H1 (cell line): Measurements from ENCODE around the gene CSF3R.

ENCODE experiments used
- CEBPB ChIP-seq: IDR thresholded peaks from 2 replicates; pipeline ENCODE4 v1.6.1; 2012; ENCODE audit warnings: low read depth, low read length
- CREB1 ChIP-seq: IDR thresholded peaks from 2 replicates; pipeline ENCODE4 v1.6.1; 2012; ENCODE audit warnings: inconsistent platforms
- EP300 ChIP-seq, 2 experiments: IDR thresholded peaks; 1 replicate in 1 of 2; 2 replicates in 1 of 2; pipeline ENCODE4 v1.6.1; 2011 to 2012; ENCODE audit warnings: low read depth in 2 of 2, low read length in 2 of 2, mild to moderate bottlenecking in 2 of 2, borderline replicate concordance in 1 of 2, inconsistent platforms in 1 of 2, moderate library complexity in 1 of 2
- GABPA ChIP-seq: IDR thresholded peaks from 2 replicates; pipeline ENCODE4 v1.6.1; 2011; ENCODE audit warnings: mild to moderate bottlenecking, low read length, moderate library complexity, borderline replicate concordance; ENCODE audit not compliant: insufficient read depth
- KDM5A ChIP-seq: fragments of 200-600 bp; IDR thresholded peaks from 2 replicates; pipeline ENCODE4 v1.7.1; 2012; ENCODE audit warnings: mild to moderate bottlenecking, low read length, inconsistent platforms, mixed read lengths
- POLR2A ChIP-seq, 2 experiments: IDR thresholded peaks; 1 replicate in 1 of 2; 2 replicates in 1 of 2; pipeline ENCODE4 v1.6.1; 2011; ENCODE audit warnings: low read depth in 2 of 2, low read length in 2 of 2, mild to moderate bottlenecking in 2 of 2; ENCODE audit errors: control extremely low read depth in 1 of 2
- POLR2AphosphoS5 ChIP-seq: IDR thresholded peaks from 2 replicates; pipeline ENCODE4 v1.6.1; 2011; ENCODE audit warnings: low read depth, low read length
- SP1 ChIP-seq: IDR thresholded peaks from 2 replicates; pipeline ENCODE4 v1.6.1; 2011; ENCODE audit warnings: low read depth, low read length
- ZNF274 ChIP-seq: IDR thresholded peaks from 2 replicates; pipeline ENCODE4 v1.7.0; 2012; ENCODE audit warnings: low read length, borderline replicate concordance; ENCODE audit errors: extremely low read depth
- TF ChIP-seq, protein P1 (sequence below), 3 experiments: IDR thresholded peaks; 1 replicate in 2 of 3; 2 replicates in 1 of 3; pipeline versions ENCODE4 v1.5.1 to v1.6.1; 2011; ENCODE audit warnings: low read length in 3 of 3, mild to moderate bottlenecking in 3 of 3, inconsistent platforms in 2 of 3, low read depth in 1 of 3, moderate library complexity in 1 of 3; ENCODE audit not compliant: insufficient read depth in 1 of 3; ENCODE audit errors: control extremely low read depth in 1 of 3

DNA sequence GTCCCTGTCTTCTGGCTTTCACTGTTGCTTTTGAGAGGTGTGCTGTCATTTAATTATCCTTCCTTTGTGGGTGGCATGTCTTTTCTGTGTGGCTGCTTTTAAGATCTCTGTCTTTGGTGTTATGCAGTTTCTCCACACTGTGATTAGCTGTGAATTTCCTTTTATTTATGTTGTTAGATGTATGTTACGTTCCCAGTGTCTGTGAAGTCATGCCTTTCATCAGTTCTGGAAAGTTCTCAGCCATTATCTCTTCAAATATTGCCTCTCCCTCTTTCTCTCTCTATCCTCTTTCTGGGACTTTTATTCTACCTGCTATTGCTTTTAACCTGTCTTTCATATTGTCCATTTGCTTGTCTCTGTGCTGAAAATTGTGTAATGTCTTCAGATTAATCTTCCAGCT is 21.0 kb upstream of the CSF3R start:
- TF ChIP-seq POLR2A (IDR thresholded peaks at IDR 0.05; ENCODE audit: control extremely low read depth in 1 of 2, low read depth in 2 of 2, low read length in 2 of 2) (no peak), CREB1 (no peak), CEBPB (no peak), KDM5A (no peak), EP300 (IDR thresholded peaks at IDR 0.05; ENCODE audit: borderline replicate concordance in 1 of 2, low read depth in 2 of 2, low read length in 2 of 2) (no peak), GABPA (no peak), SP1 (no peak), POLR2AphosphoS5 (no peak), ZNF274 (no peak)
- TF ChIP-seq, protein P1, sequence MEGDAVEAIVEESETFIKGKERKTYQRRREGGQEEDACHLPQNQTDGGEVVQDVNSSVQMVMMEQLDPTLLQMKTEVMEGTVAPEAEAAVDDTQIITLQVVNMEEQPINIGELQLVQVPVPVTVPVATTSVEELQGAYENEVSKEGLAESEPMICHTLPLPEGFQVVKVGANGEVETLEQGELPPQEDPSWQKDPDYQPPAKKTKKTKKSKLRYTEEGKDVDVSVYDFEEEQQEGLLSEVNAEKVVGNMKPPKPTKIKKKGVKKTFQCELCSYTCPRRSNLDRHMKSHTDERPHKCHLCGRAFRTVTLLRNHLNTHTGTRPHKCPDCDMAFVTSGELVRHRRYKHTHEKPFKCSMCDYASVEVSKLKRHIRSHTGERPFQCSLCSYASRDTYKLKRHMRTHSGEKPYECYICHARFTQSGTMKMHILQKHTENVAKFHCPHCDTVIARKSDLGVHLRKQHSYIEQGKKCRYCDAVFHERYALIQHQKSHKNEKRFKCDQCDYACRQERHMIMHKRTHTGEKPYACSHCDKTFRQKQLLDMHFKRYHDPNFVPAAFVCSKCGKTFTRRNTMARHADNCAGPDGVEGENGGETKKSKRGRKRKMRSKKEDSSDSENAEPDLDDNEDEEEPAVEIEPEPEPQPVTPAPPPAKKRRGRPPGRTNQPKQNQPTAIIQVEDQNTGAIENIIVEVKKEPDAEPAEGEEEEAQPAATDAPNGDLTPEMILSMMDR (IDR thresholded peaks at IDR 0.05; ENCODE audit: control extremely low read depth in 1 of 3, insufficient read depth in 1 of 3, low read depth in 1 of 3, low read length in 3 of 3) = no peak
